GM19395 (cell line): ENCODE results near the gene C10orf143.

ENCODE experiments used
- ATAC-seq: cut with Tn5 transposase; IDR thresholded peaks from one replicate; pipeline ENCODE4 v1.9.1; 2021; ENCODE audit warnings: mild to moderate bottlenecking, moderate library complexity; ENCODE audit not compliant: unreplicated experiment

The C10orf143 gene

DNA sequence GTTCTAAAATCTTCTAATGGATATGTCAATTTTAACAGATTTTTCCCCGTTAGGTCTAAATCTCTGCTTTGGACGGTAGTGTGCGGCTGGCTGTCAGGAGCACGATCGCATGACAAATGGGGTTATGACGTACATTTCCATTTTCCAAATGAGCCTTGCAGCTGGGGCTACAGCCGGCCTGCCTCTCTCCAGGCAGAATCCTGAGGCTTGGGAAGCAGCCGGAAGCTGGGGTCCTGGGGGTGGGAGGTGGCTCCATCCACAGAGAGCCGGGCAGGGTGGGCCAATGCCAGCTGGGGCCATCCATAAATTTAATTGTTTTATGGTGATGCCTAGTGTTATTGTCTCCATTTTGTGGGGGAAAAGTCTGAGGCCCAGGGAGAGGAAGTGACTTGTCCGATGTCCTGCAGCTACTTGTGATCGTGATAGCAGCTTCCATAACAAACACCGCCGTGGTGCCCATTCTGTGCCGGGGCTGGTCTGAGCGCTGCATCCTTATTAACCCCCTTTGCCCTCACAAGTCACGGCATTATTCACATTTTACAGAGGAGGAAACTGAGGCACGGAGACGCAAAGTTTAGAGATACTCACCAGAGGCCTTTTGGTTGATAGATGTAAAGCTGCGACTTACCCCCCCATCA lies 93.5 kb downstream of the C10orf143 start:
- ATAC-seq = no peak

GRCh38 chr10:130016095-130016494 lies 94.5 kb downstream of the C10orf143 start:
- no peak for ATAC-seq

- ATAC-seq = no peak
Measured at GRCh38 chr10:130015075-130015695, 95.4 kb downstream of the C10orf143 start.

DNA sequence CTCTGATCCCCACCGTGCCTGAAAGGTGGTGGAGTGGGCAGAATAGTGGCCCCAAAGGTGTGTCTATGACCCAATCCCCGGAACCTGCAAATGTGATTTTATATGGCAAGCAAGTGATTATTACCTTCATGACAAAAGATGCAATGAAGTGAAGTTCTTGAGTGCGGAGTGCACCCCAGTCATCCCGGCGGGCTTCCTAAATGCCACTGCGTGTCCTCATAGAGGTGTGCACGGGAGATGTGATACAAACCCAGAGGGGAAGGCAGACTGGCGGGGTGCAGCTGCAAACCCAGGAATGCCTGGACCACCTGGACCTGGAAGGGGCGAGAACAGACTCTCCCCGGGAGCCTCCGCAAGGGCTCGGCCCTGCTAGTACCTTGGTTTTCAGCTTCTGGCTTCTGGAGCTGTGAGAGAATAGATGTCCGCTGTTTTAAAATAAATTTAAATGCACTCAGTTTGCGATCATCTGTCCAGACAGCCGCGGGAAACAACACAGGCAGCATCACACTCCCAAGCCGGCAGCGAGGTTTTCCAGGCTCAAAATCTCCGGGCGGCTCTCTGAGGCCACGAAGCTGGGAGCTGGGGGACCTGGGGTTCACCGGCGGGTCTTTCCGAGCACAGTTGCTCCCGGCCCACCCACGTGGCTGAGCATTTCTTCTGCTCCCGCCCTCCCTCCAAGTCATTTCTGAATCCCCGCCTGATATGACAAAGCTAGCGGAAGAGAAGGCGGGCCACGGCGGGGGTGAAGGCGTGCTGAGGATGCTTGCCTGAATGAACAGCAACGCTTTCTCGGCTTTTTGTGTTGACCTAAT lies 96.2 kb downstream of the C10orf143 start:
- no peak for ATAC-seq
